HG03280 (cell line): Measurements from ENCODE around the gene TCERG1L.

Experiments
- ATAC-seq: cut with Tn5 transposase; IDR thresholded peaks from one replicate; pipeline ENCODE4 v1.9.1; 2021; ENCODE audit warnings: mild to moderate bottlenecking, moderate library complexity; ENCODE audit not compliant: unreplicated experiment

Gene TCERG1L

DNA sequence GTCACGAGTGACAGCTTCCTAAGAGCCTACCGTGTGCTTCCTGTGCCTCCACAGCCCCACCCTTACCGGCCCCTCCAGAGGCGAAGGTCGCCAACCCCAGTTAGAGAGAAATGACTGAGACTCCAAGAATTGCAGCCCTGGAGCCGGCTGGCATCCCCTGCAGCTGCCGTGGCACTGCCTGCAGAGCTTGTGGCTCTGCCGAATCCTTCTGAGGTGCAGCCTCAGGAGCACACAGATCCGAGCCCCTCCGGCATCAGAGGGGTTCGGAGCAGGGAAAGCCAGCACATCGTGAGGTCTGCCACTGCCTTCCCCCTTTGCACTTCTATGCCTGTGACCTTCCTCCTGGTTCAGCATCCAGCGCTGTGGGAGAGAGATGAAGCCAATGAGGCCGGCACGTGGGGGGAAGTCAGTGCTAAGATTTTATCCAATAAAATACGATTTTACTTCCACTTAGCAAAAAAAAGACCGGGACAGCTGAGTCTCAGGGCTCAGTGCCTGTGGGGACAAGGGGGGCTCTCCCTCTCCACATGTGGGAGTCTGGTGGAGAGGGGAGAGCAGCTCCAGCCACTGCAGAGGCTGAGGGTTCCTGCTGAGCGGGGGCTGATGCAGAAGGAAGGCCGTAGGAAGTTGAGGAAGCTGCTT, 80.1 kb downstream of the TCERG1L start:
- no peak for ATAC-seq

GRCh38 chr10:131230641-131231322, 80.7 kb downstream of the TCERG1L start:
- no peak for ATAC-seq

- ATAC-seq, result no peak
These were observed 81.4 kb downstream of the TCERG1L start for GRCh38 chr10:131230166-131230565.

DNA sequence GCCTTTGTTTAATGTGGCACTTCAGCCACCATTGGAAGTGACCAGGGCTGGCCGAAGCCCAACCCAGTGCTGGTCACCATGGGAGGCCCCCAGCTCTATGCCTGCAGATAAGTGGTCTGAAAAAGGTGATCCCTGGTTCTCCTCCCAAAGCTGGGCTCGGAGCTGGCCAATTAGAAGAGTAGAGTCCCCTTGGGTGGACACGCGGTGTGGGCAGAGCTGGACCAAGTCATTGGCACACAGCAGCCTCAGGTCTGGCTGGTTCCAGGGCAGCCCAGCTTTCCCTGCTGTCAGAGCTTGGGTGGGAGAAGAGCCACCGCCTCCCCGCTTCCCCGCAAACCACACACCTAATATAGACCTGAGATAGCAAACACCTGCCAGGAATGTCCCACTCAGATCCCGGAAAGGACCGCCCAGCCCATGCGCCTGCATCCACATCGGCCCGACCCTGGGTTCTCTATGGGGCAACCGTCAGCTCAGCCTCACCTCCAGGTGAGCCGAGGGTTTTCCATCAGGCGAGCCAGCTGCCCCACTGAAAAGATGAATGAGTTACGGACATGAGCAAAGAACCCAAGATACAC, 84.3 kb downstream of the TCERG1L start:
- no peak for ATAC-seq

DNA sequence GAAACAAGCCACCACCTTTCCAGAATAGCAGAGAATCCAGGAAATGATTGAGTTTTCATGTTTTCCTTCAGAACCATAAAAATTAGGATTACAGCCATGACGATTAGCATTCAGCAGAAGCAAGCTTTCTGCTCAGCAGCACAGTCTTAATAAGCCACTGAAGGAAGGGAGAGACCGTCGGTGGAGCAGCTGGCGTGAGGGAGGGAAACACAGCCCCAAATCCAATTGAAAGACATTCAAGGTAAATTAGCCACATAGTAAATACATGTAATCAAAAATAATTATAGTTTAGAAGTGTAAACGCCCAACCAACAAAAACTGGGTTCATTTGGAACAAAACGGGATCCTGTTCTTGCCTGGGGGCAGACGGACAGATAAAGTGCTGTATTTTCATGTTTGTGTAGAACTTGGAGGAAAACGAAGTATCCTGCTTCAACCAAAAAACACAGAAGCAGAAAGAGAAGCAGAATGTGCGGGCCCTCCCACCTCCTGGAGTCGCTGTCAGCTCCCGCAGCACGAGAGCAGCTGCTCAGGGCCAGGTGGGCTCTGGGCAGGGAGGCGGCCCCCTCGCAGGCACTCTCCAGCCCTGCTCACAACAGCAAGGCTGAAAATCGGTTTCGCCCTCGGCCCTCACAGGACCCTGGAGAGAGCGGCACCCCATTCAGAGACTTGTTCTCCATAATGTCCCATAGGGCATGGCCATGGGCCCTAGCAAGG, 84.9 kb downstream of the TCERG1L start:
- ATAC-seq, result no peak

DNA sequence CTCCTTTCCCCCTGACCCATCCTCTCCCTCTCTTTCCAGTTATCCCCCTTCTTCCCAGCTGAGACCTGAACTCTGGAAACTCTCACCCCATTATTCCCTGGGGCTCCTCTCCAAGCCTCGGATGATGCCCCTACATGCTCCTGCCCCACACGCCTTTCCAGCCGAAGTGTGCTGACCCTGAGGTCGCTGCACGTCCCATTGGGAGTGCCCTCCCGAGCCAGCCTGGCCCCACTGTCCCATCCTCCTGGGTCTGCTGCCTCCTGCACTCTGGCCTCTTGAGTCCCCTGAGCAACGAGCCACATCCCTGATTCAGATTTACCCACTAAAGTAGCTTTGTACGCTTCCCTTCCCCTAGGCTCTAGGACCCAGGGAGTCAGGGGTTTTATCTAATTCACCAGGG, 87.4 kb downstream of the TCERG1L start:
- no peak for ATAC-seq

- no peak for ATAC-seq
These were observed 88.1 kb downstream of the TCERG1L start for GRCh38 chr10:131223422-131223821.

GRCh38 chr10:131222986-131223385, 88.5 kb downstream of the TCERG1L start:
- no peak for ATAC-seq

GRCh38 chr10:131221632-131222277, 89.8 kb downstream of the TCERG1L start:
- no peak for ATAC-seq

DNA sequence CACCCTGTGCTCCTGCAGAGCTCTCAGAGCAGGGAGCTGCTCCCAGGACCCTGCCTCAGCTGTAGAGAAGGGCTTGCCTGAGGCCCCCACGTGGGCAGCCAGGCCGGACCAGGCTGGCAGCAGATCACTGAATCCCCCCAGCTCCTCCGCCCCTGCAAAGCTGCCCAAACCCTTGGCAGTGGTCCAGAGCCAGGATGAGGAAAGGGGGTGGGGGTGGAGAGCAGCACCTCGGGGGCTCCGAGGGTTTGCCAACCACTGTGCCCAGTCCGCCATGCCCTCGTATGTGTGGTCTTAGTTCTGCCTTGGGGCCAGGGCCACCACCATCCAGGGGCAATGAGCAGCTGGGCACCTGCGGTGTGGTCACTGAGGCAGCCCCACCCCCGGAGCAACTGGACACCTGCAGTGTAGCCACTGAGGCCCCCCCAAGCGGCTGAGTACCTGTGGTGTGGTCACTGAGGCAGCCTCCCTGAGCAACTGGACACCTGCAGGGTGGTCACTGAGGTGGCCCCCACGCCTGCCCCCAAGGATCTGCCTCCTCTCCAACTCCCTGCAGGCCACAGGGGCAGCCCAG, 90.8 kb downstream of the TCERG1L start:
- no peak for ATAC-seq

GRCh38 chr10:131219955-131220489, 91.5 kb downstream of the TCERG1L start:
- no peak for ATAC-seq

- no peak for ATAC-seq
These were observed 92.0 kb downstream of the TCERG1L start for GRCh38 chr10:131219584-131219886.

DNA sequence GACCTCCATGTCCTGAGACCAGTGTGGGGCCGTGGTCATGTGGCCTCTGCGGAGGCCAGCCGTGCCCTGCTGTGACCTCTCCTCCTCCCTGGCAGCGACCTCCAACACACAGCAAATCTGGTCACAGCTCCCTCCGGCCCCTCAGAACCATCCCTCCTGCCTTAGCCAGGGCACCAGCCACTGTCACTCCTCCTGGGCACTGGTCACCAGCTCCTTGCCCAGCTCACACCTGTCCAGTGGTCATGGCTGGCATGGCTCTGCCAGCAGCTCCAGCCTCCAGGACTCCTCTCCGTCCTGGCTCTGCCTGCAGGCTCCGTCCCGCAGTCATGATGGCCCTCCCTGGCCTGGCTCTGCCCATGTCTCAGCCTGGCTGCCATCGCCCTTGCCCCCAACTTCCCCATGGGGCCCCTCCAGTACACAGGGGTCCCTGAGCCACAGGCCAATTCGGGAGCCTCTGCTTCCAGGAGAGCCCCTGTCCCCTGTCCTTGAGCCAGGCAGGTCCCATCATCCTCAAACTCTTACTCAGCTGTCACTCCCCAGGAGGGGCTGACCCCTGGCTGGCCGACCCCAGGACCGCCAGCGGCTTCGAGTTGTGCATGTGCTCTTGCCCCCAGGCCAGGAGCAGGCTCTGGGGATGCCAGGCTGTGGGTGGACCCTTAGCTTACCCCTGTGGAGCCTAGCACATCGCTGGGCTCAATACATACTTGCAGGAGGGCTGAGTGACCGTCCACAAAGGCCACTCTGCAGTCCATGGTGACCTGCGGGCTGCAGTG, 92.5 kb downstream of the TCERG1L start:
- no peak for ATAC-seq

DNA sequence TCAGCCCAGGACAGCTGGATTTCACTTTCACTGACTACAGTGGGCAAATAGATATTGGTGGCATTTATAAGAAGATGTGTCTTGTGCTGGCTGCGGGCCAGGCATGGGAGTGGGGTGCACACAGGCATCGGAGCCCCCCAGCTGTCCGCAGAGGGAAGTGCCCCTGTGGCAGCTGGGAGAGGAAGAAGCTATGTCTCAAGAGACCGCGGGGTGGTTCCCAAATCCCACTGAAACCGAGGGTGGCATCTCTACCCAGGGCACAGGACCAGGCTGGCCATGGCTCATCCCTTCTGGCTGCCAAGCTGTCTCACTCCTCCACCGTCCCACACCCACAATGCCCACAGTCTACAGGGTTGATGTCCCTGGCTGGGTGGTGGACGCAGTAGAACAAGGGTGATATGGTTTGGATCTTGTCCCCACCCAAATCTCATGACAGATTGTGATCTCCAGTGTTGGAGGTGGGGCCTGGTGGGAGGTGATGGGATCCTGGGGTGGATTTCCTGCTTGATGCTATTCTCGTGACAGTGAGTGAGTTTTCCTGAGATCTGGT, 94.8 kb downstream of the TCERG1L start:
- no peak for ATAC-seq

DNA sequence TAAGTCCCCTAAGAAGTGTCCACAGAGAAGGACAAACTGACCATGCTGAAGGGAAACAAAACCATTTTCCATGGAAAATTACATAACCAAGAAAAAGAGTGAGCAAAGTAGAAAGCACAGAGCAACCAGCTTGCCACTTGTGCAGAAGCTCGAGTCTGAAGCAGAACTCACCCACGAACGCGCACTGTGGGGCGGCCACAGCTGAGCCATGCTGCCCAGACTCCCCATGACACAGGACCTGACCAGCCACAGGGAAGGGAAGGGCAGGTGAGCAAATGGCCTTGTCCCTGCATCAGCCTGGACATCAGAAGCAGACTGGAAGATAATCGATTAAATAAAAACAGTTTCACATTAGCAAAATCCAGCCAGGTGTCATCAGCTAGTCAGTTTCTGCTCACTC, 95.7 kb downstream of the TCERG1L start:
- ATAC-seq, result no peak

- ATAC-seq, result no peak
These were observed 96.8 kb downstream of the TCERG1L start for GRCh38 chr10:131214521-131215244.

GRCh38 chr10:131213741-131214505, 97.6 kb downstream of the TCERG1L start:
- no peak for ATAC-seq

DNA sequence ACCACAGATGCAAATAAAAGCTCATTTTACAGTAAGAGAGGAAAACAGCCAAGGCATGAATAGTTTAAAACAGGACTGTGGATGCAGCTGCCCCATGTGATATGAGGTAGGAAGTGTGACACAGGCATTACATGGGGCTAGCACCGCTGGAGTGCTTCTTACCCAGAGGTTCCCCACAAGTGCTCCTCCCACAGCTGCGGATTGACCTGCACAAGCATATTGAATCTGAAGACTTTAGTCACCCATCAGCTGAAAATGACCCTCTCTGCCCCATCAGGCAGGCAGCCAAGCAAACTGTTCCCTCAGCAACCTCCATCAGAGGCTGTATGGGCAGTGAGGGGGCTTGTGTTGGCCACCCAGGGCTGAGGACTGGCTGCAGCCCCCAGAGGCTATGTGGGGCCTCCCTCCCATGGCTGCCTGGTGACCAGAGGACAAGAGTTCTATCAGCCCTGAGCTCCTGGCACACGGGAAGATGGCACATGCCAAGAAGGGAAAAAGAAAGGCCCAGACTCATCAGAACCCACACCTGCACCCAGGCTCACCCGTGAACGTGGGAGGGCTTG, 98.7 kb downstream of the TCERG1L start:
- ATAC-seq, result no peak
